22Rv1 (cell line): ENCODE measurements around the gene FNDC3A.

ENCODE experiments used
- H3K27ac ChIP-seq: fragments of 450-650 bp; 2 replicates; pipeline ENCODE4 v1.5.1; 2017
- CTCF ChIP-seq: fragments of 450-650 bp; IDR thresholded peaks from 2 replicates; pipeline ENCODE4 v1.5.1; 2017; ENCODE audit warnings: mild to moderate bottlenecking
- ZFX ChIP-seq: fragments of 450-650 bp; IDR thresholded peaks from 2 replicates; pipeline ENCODE4 v1.6.1; 2017; ENCODE audit warnings: antibody characterized with exemption, borderline replicate concordance

FNDC3A gene

GRCh38 chr13:49213539-49213938 is 237.8 kb downstream of the FNDC3A start:
- TF ChIP-seq CTCF (no peak), ZFX (no peak)
- no peak overlapping the region for H3K27ac ChIP-seq

- no peak overlapping the region for H3K27ac ChIP-seq
- no peak for TF ChIP-seq ZFX
- TF ChIP-seq CTCF = no peak
These were observed 238.5 kb downstream of the FNDC3A start for GRCh38 chr13:49213997-49214916.

- no peak for TF ChIP-seq ZFX
- 0 out of 2 replicates have a peak, but pooled peaks have one; percentile 14 for TF ChIP-seq CTCF
- H3K27ac ChIP-seq = no peak overlapping the region
These were observed 239.2 kb downstream of the FNDC3A start for GRCh38 chr13:49214917-49215376.

- H3K27ac ChIP-seq = no peak overlapping the region
- TF ChIP-seq CTCF (no peak), ZFX (no peak)
These were observed 240.6 kb downstream of the FNDC3A start for GRCh38 chr13:49216334-49216733.

- H3K27ac ChIP-seq = no peak overlapping the region
- no peak for TF ChIP-seq ZFX
- no peak for TF ChIP-seq CTCF
These were observed 242.3 kb downstream of the FNDC3A start for GRCh38 chr13:49217962-49218492.

GRCh38 chr13:49218493-49219051 is 242.9 kb downstream of the FNDC3A start:
- H3K27ac ChIP-seq = no peak overlapping the region
- no peak for TF ChIP-seq ZFX
- no peak for TF ChIP-seq CTCF

GRCh38 chr13:49219647-49220035 is 243.9 kb downstream of the FNDC3A start:
- H3K27ac ChIP-seq = no peak overlapping the region
- TF ChIP-seq ZFX = no peak
- no peak for TF ChIP-seq CTCF
